GM06990 (cell line): ENCODE measurements around the gene AHCTF1.
"Not testable (repeated sequence)": the region's sequence is repeated elsewhere in the genome, so short reads cannot be mapped to it uniquely, and the experiment has no call there.

Source experiments
- DNase-seq: peaks from one replicate; pipeline ENCODE4 v3.0.0-alpha.2; 2011; ENCODE audit not compliant: insufficient read length; ENCODE audit errors: extremely low read depth
- H3K27me3 ChIP-seq: replicated peaks from 2 replicates; pipeline ENCODE4 v1.6.0; 2011; ENCODE audit warnings: low read length; ENCODE audit not compliant: control insufficient read depth, insufficient read depth
- H3K36me3 ChIP-seq: 2 replicates; pipeline ENCODE4 v1.5.1; 2011; ENCODE audit warnings: low read length; ENCODE audit not compliant: control insufficient read depth, insufficient read depth
- H3K4me3 ChIP-seq: replicated peaks from 2 replicates; pipeline ENCODE4 v1.5.1; 2011; ENCODE audit warnings: low read depth, mild to moderate bottlenecking, control low read depth, low read length
- TF ChIP-seq, protein P1 (sequence below): IDR thresholded peaks from 2 replicates; pipeline ENCODE4 v1.5.1; 2011; ENCODE audit warnings: low read length, control low read depth, mild to moderate bottlenecking, inconsistent platforms; ENCODE audit not compliant: insufficient read depth, poor library complexity, severe bottlenecking

Gene AHCTF1

DNA sequence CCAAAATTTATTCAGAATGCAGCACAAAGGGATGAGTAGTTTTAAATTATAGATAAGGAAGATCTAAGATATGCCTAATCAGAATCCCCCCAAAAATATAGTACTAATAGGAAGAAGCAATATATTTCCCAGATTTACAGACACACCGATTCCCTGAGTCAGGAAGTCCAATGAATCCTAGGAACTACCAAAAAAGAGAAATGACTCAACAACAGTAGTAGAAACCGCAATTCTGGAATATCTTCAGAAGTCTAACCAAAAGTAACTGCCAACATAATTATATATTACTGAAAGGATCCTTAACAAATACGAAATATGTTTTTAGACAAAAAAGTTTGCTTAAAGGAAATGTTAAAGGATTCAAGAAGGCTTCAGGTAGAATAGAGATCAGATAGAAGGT lies 10.3 kb downstream of the AHCTF1 start:
- H3K27me3 ChIP-seq = no peaks in the 10 kb centered on the region
- TF ChIP-seq, protein P1, sequence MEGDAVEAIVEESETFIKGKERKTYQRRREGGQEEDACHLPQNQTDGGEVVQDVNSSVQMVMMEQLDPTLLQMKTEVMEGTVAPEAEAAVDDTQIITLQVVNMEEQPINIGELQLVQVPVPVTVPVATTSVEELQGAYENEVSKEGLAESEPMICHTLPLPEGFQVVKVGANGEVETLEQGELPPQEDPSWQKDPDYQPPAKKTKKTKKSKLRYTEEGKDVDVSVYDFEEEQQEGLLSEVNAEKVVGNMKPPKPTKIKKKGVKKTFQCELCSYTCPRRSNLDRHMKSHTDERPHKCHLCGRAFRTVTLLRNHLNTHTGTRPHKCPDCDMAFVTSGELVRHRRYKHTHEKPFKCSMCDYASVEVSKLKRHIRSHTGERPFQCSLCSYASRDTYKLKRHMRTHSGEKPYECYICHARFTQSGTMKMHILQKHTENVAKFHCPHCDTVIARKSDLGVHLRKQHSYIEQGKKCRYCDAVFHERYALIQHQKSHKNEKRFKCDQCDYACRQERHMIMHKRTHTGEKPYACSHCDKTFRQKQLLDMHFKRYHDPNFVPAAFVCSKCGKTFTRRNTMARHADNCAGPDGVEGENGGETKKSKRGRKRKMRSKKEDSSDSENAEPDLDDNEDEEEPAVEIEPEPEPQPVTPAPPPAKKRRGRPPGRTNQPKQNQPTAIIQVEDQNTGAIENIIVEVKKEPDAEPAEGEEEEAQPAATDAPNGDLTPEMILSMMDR = no peak
- DNase-seq = no peak
- no peaks in the 10 kb centered on the region; the same call in 1 of the 2 replicates for H3K36me3 ChIP-seq
- H3K4me3 ChIP-seq = no peak overlapping the region

DNA sequence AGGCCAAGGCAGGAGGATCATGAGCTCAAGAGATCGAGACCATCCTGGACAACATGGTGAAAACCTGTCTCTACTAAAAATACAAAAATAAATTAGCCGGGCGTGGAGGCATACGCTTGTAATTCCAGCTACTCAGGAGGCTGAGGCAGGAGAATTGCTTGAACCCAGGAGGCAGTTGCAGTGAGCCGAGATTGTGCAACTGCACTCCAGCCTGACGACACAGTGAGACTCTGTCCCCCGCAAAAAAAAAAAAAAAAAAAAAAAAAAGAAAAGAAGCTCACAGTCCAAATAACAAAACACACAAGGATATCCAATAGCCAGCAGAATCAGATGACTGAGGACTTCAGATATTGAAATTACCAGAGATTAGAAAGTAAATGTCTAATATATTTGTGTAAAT lies 11.8 kb downstream of the AHCTF1 start:
- Histone ChIP-seq H3K4me3 (no peak overlapping the region), H3K36me3 (no peaks in the 10 kb centered on the region; the same call in 1 of the 2 replicates), H3K27me3 (no peaks in the 10 kb centered on the region)
- TF ChIP-seq, protein P1 = no peak
- no peak for DNase-seq

DNA sequence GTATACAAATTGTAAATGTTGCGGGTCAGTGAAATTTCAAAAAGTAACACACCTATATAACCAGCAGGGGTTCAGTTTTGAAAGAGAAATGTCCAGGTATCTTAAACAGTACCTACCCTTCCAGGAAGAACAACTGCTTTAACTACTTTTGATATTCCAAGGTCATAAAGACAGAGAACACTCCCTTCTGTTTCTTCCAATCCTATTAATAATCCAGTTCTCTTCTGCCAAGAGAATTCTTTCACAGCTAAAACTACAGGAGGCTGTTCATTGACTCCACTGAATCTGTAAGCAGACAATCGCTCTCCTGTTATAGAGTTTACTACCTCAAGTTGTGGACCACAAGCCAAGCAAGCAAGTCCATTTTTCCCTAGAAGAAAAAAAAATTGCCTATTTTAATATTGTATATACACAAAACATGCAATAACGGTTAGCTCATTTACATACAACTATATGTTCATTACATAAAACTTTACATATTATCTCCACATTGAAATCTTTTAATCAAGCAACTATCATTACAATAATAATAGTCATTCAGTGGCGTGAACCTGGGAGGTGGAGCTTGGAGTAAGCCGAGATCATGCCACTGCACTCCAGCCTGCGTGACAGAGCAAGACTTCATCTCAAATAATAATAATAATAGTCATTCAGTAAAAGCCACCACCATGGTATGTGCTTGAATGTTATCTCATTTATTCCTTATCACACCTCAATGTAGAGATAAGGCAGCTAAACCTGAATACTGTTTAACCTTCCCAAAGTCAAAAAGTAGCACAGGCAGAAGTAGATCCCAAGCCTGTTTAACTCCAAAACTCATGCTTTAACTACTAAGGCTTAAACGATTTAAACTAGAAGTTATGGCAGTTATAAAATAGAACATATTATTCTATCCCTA lies 15.5 kb downstream of the AHCTF1 start:
- not testable (repeated sequence) for H3K36me3 ChIP-seq, H3K4me3 ChIP-seq, DNase-seq, H3K27me3 ChIP-seq

DNA sequence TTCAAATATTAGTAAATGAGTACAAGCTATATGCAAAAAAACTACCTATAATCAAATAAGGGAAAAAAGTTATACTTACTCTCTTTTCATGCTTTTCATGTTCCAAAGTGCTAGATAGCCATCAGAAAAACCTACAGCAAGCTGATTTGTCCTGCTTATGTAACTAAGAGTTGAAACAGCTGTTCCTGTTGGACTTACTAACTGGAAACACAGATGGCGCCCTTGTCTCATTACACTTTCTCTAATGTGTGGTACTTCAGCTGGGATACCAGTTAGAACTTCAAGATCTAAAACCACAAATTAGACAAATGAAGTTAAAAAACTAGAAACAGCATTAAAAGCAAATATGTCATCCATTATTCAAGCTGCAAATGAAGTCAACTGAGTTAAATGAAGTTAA lies 24.3 kb downstream of the AHCTF1 start:
- no peak for DNase-seq
- H3K36me3 ChIP-seq = peaks cover 5% of the 10 kb centered on the region
- TF ChIP-seq, protein P1 = peak; percentile 45

DNA sequence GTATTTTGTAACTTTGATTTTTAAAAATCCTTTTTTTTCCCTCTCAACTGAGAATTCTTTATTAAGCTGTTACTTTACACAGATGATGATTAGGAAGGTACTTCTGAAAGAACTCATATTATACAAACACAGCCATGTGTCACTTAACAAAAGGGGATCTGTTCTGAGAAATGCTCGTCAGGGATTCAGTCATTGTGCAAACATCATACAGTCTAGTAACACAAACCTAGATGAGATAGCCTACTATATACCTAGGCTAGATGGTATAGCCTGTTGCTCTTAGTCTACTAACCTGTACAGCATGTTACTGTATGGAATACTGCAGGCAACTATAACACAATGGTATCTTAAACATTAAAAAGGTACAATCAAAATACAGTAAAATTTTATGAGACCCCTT lies 24.9 kb downstream of the AHCTF1 start:
- Histone ChIP-seq H3K36me3 (peaks cover 5% of the 10 kb centered on the region), H3K27me3 (no peaks in the 10 kb centered on the region)
- no peak for DNase-seq

More for the DNA sequence above, 24.3 kb downstream of the AHCTF1 start:
- no peaks in the 10 kb centered on the region for H3K27me3 ChIP-seq
- no peak overlapping the region for H3K4me3 ChIP-seq

DNA sequence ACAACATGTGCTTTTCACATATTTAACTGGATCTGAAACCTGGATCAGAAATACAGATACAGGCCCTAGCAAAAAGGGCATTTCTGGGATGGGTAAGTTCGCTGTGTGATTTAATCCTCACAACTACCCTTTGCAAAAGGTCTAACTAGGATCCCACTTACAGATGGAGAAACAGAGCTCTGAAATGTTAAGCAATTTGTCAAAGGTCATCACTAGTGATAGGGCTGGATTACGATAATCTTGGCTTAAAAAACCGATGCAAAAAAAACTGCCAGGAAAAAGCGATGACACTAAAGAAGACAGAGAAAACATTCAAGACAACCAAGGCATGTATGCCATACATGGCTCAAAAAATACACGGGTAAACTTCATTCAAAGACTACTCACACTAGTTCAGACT lies 29.9 kb downstream of the AHCTF1 start:
- peaks cover 9% of the 10 kb centered on the region for H3K36me3 ChIP-seq
- no peak for DNase-seq
- H3K4me3 ChIP-seq = no peak overlapping the region
- TF ChIP-seq, protein P1 = no peak
- no peaks in the 10 kb centered on the region for H3K27me3 ChIP-seq

More for the DNA sequence above, 24.9 kb downstream of the AHCTF1 start:
- H3K4me3 ChIP-seq = no peak overlapping the region
- TF ChIP-seq, protein P1 = no peak
